CD14-positive monocyte (primary cell): ENCODE results near the gene CRIM1. TPM values are rescaled to one million over a fixed set of nuclear protein-coding genes. Genes with fewer than 3 reads are reported as not detected.

Experiments used
- DNase-seq, 3 donors: peaks; one replicate each; pipeline ENCODE4 v3.0.0-alpha.2; 2011 to 2022
- H2AFZ ChIP-seq: 2 replicates; pipeline ENCODE4 v1.6.0; 2012; ENCODE audit warnings: mild to moderate bottlenecking, low read depth, low read length, inconsistent platforms; ENCODE audit not compliant: insufficient read depth, poor library complexity, severe bottlenecking
- H3K27ac ChIP-seq, 2 donors: 1 replicate in 1 of 2; 2 replicates in 1 of 2; pipeline ENCODE4 v1.5.1; 2012 to 2013; ENCODE audit warnings: low read length in 2 of 2, control low read depth in 1 of 2, inconsistent platforms in 1 of 2, low read depth in 1 of 2, mild to moderate bottlenecking in 1 of 2
- H3K27me3 ChIP-seq, 2 donors: one replicate each; pipeline versions ENCODE4 v1.6.0 to v1.6.1; 2011 to 2013; ENCODE audit warnings: low read length in 2 of 2; ENCODE audit not compliant: control insufficient read depth in 2 of 2, insufficient read depth in 2 of 2
- H3K36me3 ChIP-seq, 2 donors: replicated peaks in 1 of 2; 1 replicate in 1 of 2; 2 replicates in 1 of 2; pipeline versions ENCODE4 v1.5.1 to v1.6.1; 2012 to 2013; ENCODE audit warnings: low read length in 2 of 2, control low read depth in 1 of 2, inconsistent platforms in 1 of 2, mild to moderate bottlenecking in 1 of 2; ENCODE audit not compliant: insufficient read depth in 2 of 2, control insufficient read depth in 1 of 2
- H3K4me1 ChIP-seq, 2 donors: 1 replicate in 1 of 2; 2 replicates in 1 of 2; pipeline versions ENCODE4 v1.5.1 to v1.6.1; 2012 to 2013; ENCODE audit warnings: low read length in 2 of 2, control low read depth in 1 of 2, inconsistent platforms in 1 of 2, mild to moderate bottlenecking in 1 of 2, moderate library complexity in 1 of 2; ENCODE audit not compliant: insufficient read depth in 2 of 2, control insufficient read depth in 1 of 2
- H3K4me2 ChIP-seq: replicated peaks from 2 replicates; pipeline ENCODE3; 2012; ENCODE audit warnings: low read length, moderate library complexity, mild to moderate bottlenecking; ENCODE audit not compliant: poor library complexity, severe bottlenecking; ENCODE audit errors: extremely low read depth
- H3K4me3 ChIP-seq, 3 experiments: fragments of 200-600 bp in 1 of 3; sonication (generic) in 1 of 3; replicated peaks in 1 of 3; 1 replicate in 2 of 3; 2 replicates in 1 of 3; pipeline ENCODE4 v1.5.1; 2011 to 2013; ENCODE audit warnings: low read length in 3 of 3, mild to moderate bottlenecking in 3 of 3, control low read depth in 2 of 3, low read depth in 2 of 3, inconsistent platforms in 1 of 3, moderate library complexity in 1 of 3
- H3K79me2 ChIP-seq: 2 replicates; pipeline ENCODE4 v1.6.0; 2012; ENCODE audit warnings: mild to moderate bottlenecking, control low read depth, inconsistent platforms, low read length, moderate library complexity; ENCODE audit not compliant: insufficient read depth
- H3K9ac ChIP-seq: 2 replicates; pipeline ENCODE4 v1.6.0; 2017; ENCODE audit warnings: low read length, mild to moderate bottlenecking; ENCODE audit not compliant: insufficient read depth, poor library complexity, severe bottlenecking
- H3K9me3 ChIP-seq, 2 donors: replicated peaks in 1 of 2; 1 replicate in 1 of 2; 2 replicates in 1 of 2; pipeline versions ENCODE4 v1.5.1 to v1.6.1; 2012 to 2013; ENCODE audit warnings: low read length in 2 of 2, control low read depth in 1 of 2; ENCODE audit not compliant: control insufficient read depth in 1 of 2, insufficient read depth in 1 of 2
- H4K20me1 ChIP-seq: 2 replicates; pipeline ENCODE4 v1.6.0; 2012; ENCODE audit warnings: mild to moderate bottlenecking, low read length, control low read depth, moderate library complexity; ENCODE audit not compliant: insufficient read depth
- H3K27ac Mint-ChIP-seq, 7 donors: one replicate each; pipeline ENCODE4 v1.8.0; 2020; ENCODE audit warnings: mild to moderate bottlenecking in 7 of 7, mixed read lengths in 7 of 7, moderate library complexity in 6 of 7, inconsistent platforms in 2 of 7
- H3K27me3 Mint-ChIP-seq, 3 donors: one replicate each; pipeline ENCODE4 v1.8.0; 2021 to 2022; ENCODE audit warnings: low read depth in 3 of 3, mild to moderate bottlenecking in 3 of 3, mixed read lengths in 3 of 3, moderate library complexity in 3 of 3, inconsistent platforms in 1 of 3
- H3K36me3 Mint-ChIP-seq, 2 donors: one replicate each; pipeline ENCODE4 v1.8.0; 2020; ENCODE audit warnings: mixed read lengths in 2 of 2, inconsistent platforms in 1 of 2, mild to moderate bottlenecking in 1 of 2
- H3K4me1 Mint-ChIP-seq: one replicate; pipeline ENCODE4 v1.8.0; 2020; ENCODE audit warnings: mild to moderate bottlenecking, mixed read lengths
- H3K4me3 Mint-ChIP-seq, 2 donors: one replicate each; pipeline ENCODE4 v1.8.0; 2020; ENCODE audit warnings: mild to moderate bottlenecking in 2 of 2, mixed read lengths in 2 of 2, moderate library complexity in 1 of 2
- H3K9me3 Mint-ChIP-seq, 7 donors: one replicate each; pipeline ENCODE4 v1.8.0; 2020 to 2022; ENCODE audit warnings: mixed read lengths in 7 of 7, mild to moderate bottlenecking in 6 of 7, moderate library complexity in 6 of 7, inconsistent platforms in 2 of 7
- CTCF ChIP-seq: fragments of 200-600 bp; IDR thresholded peaks from one replicate; pipeline ENCODE4 v1.8.0; 2022; ENCODE audit warnings: antibody characterized with exemption, mild to moderate bottlenecking
- WGBS: methylation state at CpG from one replicate; pipeline ENCODE4 v1.1.5; 2013; ENCODE audit warnings: missing lambda C conversion rate; ENCODE audit not compliant: insufficient coverage; 5-methylcytosine and 5-hydroxymethylcytosine counted together
- intact Hi-C, 2 donors: fragments of 100-400 bp; cut with micrococcal nuclease; formaldehyde crosslinking; loops; one replicate each; pipeline versions ENCODE4 v1.15.0 to v1.15.1; 2023
- polyA plus RNA-seq, 3 donors: library from polyadenylated mRNA; depleted of rRNA in 1 of 3; unstranded in 2 of 3; stranded (reverse) in 1 of 3; fragments of 300-500 nt in 2 of 3; fragments of >200 nt in 1 of 3; fragmentation: Illumina TruSeq in 2 of 3; gene quantifications; 1 replicate in 2 of 3; 2 replicates in 1 of 3; pipeline ENCODE4 v1.2.3, GENCODE V29; 2012 to 2021

Gene CRIM1
- polyA plus RNA-seq, 3 donors: 0.08 to 0.27 TPM; not detected in 1

GRCh38 chr2:36490749-36491148 lies 135.2 kb downstream of the CRIM1 start:
- H3K4me3 Mint-ChIP-seq: no peak overlapping the region
- Histone ChIP-seq H3K27ac (no peak overlapping the region), H3K4me3 (no peak overlapping the region), H3K9ac (no peak overlapping the region), H2AFZ (no peak overlapping the region), H3K36me3 (no peaks in the 10 kb centered on the region), H3K4me2 (no peak overlapping the region), H3K4me1 (no peaks in the 10 kb centered on the region), H3K9me3 (no peaks in the 10 kb centered on the region), H4K20me1 (no peaks in the 10 kb centered on the region), H3K79me2 (no peaks in the 10 kb centered on the region), H3K27me3 (no peaks in the 10 kb centered on the region)
- intact Hi-C loops: no loop called here
- WGBS: 75% methylated on average over 2 of the region's 4 CpGs
- no peak overlapping the region for H3K27ac Mint-ChIP-seq
- peaks cover 2% of the 10 kb centered on the region for H3K4me1 Mint-ChIP-seq
- no peaks in the 10 kb centered on the region for H3K27me3 Mint-ChIP-seq
- H3K36me3 Mint-ChIP-seq: no peaks in the 10 kb centered on the region
- no peak for DNase-seq
- no peak for TF ChIP-seq CTCF
- peaks cover 0 to 3% (median 0%) of the 10 kb centered on the region in 7 donors for H3K9me3 Mint-ChIP-seq

DNA sequence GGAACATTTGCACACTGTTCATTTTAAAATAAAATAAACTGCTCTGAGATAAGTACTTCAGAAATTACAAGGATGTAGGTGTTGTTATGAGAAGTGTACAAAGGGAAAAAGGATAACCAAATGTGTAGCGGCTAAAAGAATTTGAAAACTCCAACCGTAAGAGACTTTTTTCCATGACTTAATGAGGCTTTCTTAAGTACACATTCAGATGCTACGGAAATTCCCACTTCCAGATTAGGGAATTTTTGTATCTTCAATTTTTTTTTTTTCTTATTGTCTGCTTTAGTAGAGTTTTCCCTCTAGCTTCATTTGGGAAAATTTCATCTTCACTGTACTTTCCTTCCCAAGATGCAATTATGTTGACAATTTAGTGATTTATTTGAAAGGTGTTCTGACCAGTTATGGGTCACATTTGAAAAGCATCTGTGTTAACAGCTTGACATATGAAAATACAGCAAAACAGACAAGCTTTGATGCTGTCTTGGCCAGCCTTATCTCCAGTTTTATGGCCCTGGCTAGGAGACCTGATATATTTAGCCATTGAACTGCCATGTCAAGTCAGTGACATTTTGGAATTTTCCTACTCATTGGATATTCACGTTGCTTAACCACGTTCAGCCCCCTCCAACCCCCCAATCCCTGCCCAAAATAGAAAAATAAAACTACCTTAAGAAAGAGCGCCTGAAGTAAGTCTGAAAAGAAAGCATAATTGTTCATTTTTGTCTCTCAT lies 136.8 kb downstream of the CRIM1 start:
- H3K27ac Mint-ChIP-seq: no peak overlapping the region
- H4K20me1 ChIP-seq: no peaks in the 10 kb centered on the region

More for the DNA sequence above, 136.8 kb downstream of the CRIM1 start:
- Mint-ChIP-seq H3K4me1 (peaks cover 2% of the 10 kb centered on the region), H3K9me3 (peaks cover 0 to 3% (median 0%) of the 10 kb centered on the region in 7 donors), H3K36me3 (no peaks in the 10 kb centered on the region), H3K27me3 (no peaks in the 10 kb centered on the region), H3K4me3 (no peak overlapping the region)
- no CpG with 5 or more reads among the region's 6 CpGs for WGBS
- Histone ChIP-seq H3K4me2 (no peak overlapping the region), H3K9me3 (no peaks in the 10 kb centered on the region), H2AFZ (no peak overlapping the region), H3K36me3 (no peaks in the 10 kb centered on the region), H3K27ac (no peak overlapping the region), H3K27me3 (no peaks in the 10 kb centered on the region), H3K4me3 (no peak overlapping the region), H3K9ac (no peak overlapping the region), H3K79me2 (no peaks in the 10 kb centered on the region), H3K4me1 (no peaks in the 10 kb centered on the region)
- intact Hi-C loops: no loop called here
- no peak for TF ChIP-seq CTCF
- DNase-seq: no peak
